NB4 (cell line): ENCODE measurements around the gene NPPA.

ENCODE experiments used
- MYC ChIP-seq: IDR thresholded peaks from 2 replicates; pipeline ENCODE4 v1.6.1; 2011; ENCODE audit warnings: low read depth, low read length
- POLR2A ChIP-seq: IDR thresholded peaks from 2 replicates; pipeline ENCODE4 v1.6.1; 2011; ENCODE audit warnings: mild to moderate bottlenecking; ENCODE audit not compliant: insufficient read length; ENCODE audit errors: extremely low read depth
- TF ChIP-seq, protein P1 (sequence below): IDR thresholded peaks from one replicate; pipeline ENCODE4 v1.5.1; 2012; ENCODE audit warnings: low read depth, low read length

DNA sequence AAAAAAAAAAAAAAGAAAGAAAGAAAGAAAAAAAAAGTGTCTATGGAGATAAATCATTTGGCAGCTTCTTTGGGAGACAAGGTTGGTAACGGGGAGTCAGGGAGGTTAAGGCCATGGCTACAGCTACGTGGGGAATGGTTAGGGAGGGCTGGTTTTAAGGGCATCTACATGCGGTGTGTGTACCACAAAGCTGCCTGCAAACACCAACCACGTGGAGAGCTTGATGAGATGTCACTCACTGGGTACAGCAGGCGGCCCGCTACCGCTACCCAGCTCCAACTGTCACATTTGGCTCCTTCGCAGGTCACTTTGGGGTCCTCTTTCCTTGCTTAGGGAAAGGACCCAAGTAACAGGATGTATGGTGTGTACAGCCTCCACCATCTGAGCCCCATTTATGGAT lies 6.9 kb upstream of the NPPA start:
- TF ChIP-seq MYC (no peak), POLR2A (no peak)
- TF ChIP-seq, protein P1, sequence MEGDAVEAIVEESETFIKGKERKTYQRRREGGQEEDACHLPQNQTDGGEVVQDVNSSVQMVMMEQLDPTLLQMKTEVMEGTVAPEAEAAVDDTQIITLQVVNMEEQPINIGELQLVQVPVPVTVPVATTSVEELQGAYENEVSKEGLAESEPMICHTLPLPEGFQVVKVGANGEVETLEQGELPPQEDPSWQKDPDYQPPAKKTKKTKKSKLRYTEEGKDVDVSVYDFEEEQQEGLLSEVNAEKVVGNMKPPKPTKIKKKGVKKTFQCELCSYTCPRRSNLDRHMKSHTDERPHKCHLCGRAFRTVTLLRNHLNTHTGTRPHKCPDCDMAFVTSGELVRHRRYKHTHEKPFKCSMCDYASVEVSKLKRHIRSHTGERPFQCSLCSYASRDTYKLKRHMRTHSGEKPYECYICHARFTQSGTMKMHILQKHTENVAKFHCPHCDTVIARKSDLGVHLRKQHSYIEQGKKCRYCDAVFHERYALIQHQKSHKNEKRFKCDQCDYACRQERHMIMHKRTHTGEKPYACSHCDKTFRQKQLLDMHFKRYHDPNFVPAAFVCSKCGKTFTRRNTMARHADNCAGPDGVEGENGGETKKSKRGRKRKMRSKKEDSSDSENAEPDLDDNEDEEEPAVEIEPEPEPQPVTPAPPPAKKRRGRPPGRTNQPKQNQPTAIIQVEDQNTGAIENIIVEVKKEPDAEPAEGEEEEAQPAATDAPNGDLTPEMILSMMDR: no peak
